ENCODE measurements around the gene ZBTB34. TPM values are rescaled to one million over a fixed set of nuclear protein-coding genes. Genes with fewer than 3 reads are reported as not detected.

Gene ZBTB34
- total RNA-seq, 1 donor: 7.6 TPM

- Histone ChIP-seq H3K79me2 (ENCODE audit: insufficient read depth, low read length) (no peaks in the 10 kb centered on the region), H2AFZ (ENCODE audit: low read length) (no peak overlapping the region), H3K27me3 (ENCODE audit: insufficient read depth, low read length) (peaks cover 36% of the 10 kb centered on the region), H3K4me2 (ENCODE audit: insufficient read depth, low read length) (no peak overlapping the region), H3K4me1 (ENCODE audit: insufficient read depth, low read length) (peaks cover 5% of the 10 kb centered on the region), H3K9me3 (ENCODE audit: low read depth, low read length) (no peaks in the 10 kb centered on the region), H3K27ac (ENCODE audit: low read depth, low read length) (no peak overlapping the region), H3K4me3 (ENCODE audit: insufficient read depth, low read length) (no peak overlapping the region), H3K36me3 (ENCODE audit: insufficient read depth, low read length) (no peaks in the 10 kb centered on the region), H4K20me1 (ENCODE audit: insufficient read depth, low read length) (no peaks in the 10 kb centered on the region)
- no peak for DNase-seq (ENCODE audit: insufficient read length, low spot score, missing footprints)
- TF ChIP-seq, protein P1, sequence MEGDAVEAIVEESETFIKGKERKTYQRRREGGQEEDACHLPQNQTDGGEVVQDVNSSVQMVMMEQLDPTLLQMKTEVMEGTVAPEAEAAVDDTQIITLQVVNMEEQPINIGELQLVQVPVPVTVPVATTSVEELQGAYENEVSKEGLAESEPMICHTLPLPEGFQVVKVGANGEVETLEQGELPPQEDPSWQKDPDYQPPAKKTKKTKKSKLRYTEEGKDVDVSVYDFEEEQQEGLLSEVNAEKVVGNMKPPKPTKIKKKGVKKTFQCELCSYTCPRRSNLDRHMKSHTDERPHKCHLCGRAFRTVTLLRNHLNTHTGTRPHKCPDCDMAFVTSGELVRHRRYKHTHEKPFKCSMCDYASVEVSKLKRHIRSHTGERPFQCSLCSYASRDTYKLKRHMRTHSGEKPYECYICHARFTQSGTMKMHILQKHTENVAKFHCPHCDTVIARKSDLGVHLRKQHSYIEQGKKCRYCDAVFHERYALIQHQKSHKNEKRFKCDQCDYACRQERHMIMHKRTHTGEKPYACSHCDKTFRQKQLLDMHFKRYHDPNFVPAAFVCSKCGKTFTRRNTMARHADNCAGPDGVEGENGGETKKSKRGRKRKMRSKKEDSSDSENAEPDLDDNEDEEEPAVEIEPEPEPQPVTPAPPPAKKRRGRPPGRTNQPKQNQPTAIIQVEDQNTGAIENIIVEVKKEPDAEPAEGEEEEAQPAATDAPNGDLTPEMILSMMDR (IDR thresholded peaks at IDR 0.05; ENCODE audit: extremely low read depth, low read depth, low read length): no peak
Measured at GRCh38 chr9:126851286-126851880, 9.1 kb upstream of the ZBTB34 start.

GRCh38 chr9:126852086-126852688 is 8.3 kb upstream of the ZBTB34 start:
- Histone ChIP-seq H3K27me3 (ENCODE audit: insufficient read depth, low read length) (peaks cover 44% of the 10 kb centered on the region), H3K4me3 (ENCODE audit: insufficient read depth, low read length) (no peak overlapping the region), H4K20me1 (ENCODE audit: insufficient read depth, low read length) (no peaks in the 10 kb centered on the region), H3K4me2 (ENCODE audit: insufficient read depth, low read length) (no peak overlapping the region), H2AFZ (ENCODE audit: low read length) (no peak overlapping the region), H3K79me2 (ENCODE audit: insufficient read depth, low read length) (no peaks in the 10 kb centered on the region), H3K36me3 (ENCODE audit: insufficient read depth, low read length) (no peaks in the 10 kb centered on the region), H3K9me3 (ENCODE audit: low read depth, low read length) (no peaks in the 10 kb centered on the region), H3K27ac (ENCODE audit: low read depth, low read length) (no peak overlapping the region), H3K4me1 (ENCODE audit: insufficient read depth, low read length) (peaks cover 5% of the 10 kb centered on the region)
- TF ChIP-seq, protein P1 (IDR thresholded peaks at IDR 0.05; ENCODE audit: extremely low read depth, low read depth, low read length): no peak
- DNase-seq (ENCODE audit: insufficient read length, low spot score, missing footprints): no peak

DNA sequence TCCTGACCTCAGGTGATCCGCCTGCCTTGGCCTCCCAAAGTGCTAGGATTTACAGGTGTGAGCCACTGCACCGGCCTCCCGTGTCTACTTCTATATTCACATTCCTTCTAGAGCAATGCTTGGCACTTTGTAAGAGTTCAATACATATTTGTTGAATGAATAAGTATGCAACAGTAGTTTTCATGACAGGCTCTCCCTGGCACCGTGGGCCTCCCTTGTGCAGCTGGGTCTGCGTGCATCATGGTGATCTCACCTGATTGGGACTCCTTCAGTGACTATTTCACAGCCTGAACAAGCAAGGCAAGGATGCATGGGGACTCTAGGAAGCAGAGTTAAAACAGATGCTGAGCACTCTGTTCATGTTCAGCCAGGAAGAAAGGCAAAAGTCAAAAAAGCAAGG is 6.8 kb upstream of the ZBTB34 start:
- Histone ChIP-seq H3K79me2 (ENCODE audit: insufficient read depth, low read length) (no peaks in the 10 kb centered on the region), H3K4me2 (ENCODE audit: insufficient read depth, low read length) (no peak overlapping the region), H3K36me3 (ENCODE audit: insufficient read depth, low read length) (no peaks in the 10 kb centered on the region), H3K4me3 (ENCODE audit: insufficient read depth, low read length) (no peak overlapping the region), H3K27me3 (ENCODE audit: insufficient read depth, low read length) (peaks cover 58% of the 10 kb centered on the region), H3K9me3 (ENCODE audit: low read depth, low read length) (no peaks in the 10 kb centered on the region), H3K4me1 (ENCODE audit: insufficient read depth, low read length) (peaks cover 5% of the 10 kb centered on the region), H2AFZ (ENCODE audit: low read length) (no peak overlapping the region), H4K20me1 (ENCODE audit: insufficient read depth, low read length) (no peaks in the 10 kb centered on the region), H3K27ac (ENCODE audit: low read depth, low read length) (no peak overlapping the region)
- TF ChIP-seq, protein P1 (IDR thresholded peaks at IDR 0.05; ENCODE audit: extremely low read depth, low read depth, low read length): no peak
- DNase-seq (ENCODE audit: insufficient read length, low spot score, missing footprints): peak; percentile 43

DNA sequence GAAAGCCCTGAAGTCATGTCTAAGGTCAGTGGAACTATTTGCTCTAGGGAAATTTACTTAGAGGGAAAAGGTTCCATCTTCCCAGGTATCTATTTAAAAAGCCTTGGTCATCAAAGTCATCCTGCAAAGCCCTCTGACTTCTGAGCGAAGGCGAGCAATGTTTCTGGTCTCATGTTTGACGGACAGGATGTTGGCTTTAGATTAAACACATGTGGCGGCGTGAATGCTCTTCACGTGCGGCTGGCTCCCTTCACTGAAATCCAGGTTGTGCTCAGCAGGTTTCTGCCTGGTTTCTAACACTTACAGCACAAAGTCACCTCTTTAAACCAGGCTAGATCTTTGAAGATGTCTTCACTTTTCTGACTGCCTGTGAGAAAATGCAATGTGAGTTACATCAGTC is 5.7 kb upstream of the ZBTB34 start:
- Histone ChIP-seq H3K4me2 (ENCODE audit: insufficient read depth, low read length) (no peak overlapping the region), H4K20me1 (ENCODE audit: insufficient read depth, low read length) (no peaks in the 10 kb centered on the region), H3K27me3 (ENCODE audit: insufficient read depth, low read length) (peaks cover 62% of the 10 kb centered on the region), H3K36me3 (ENCODE audit: insufficient read depth, low read length) (no peaks in the 10 kb centered on the region), H3K27ac (ENCODE audit: low read depth, low read length) (no peak overlapping the region), H3K4me3 (ENCODE audit: insufficient read depth, low read length) (no peak overlapping the region), H3K4me1 (ENCODE audit: insufficient read depth, low read length) (peaks cover 5% of the 10 kb centered on the region), H3K9me3 (ENCODE audit: low read depth, low read length) (no peaks in the 10 kb centered on the region), H3K79me2 (ENCODE audit: insufficient read depth, low read length) (no peaks in the 10 kb centered on the region), H2AFZ (ENCODE audit: low read length) (no peak overlapping the region)
- TF ChIP-seq, protein P1 (IDR thresholded peaks at IDR 0.05; ENCODE audit: extremely low read depth, low read depth, low read length): no peak
- no peak for DNase-seq (ENCODE audit: insufficient read length, low spot score, missing footprints)
